D721Med (cell line): ENCODE measurements around the gene KDM1B.
"Not testable (repeated sequence)": the region's sequence is repeated elsewhere in the genome, so short reads cannot be mapped to it uniquely, and the experiment has no call there.

Experiments used
- DNase-seq: peaks from one replicate; pipeline ENCODE4 v3.0.0; 2011; ENCODE audit warnings: low spot score; ENCODE audit not compliant: insufficient read length
- FAIRE-seq: peaks from 2 replicates; lab custom pipeline; 2011; peaks lifted over from hg19 to GRCh38; lab: Jason Lieb, UNC
- CTCF ChIP-seq: IDR thresholded peaks from 2 replicates; pipeline ENCODE4 v1.5.1; 2012; ENCODE audit warnings: mild to moderate bottlenecking, control low read depth; ENCODE audit not compliant: insufficient read depth; ENCODE audit errors: missing control alignments

KDM1B gene

GRCh38 chr6:18213439-18213838 is 58.2 kb downstream of the KDM1B start:
- TF ChIP-seq CTCF = no peak
- DNase-seq (no peak), FAIRE-seq (no peak)

GRCh38 chr6:18214003-18214402 is 58.8 kb downstream of the KDM1B start:
- DNase-seq (no peak), FAIRE-seq (no peak)
- no peak for TF ChIP-seq CTCF

- FAIRE-seq = no peak
- DNase-seq = no peak
Observed at GRCh38 chr6:18215436-18215835, 60.2 kb downstream of the KDM1B start.

GRCh38 chr6:18216411-18216810 is 61.2 kb downstream of the KDM1B start:
- DNase-seq = no peak
- no peak for TF ChIP-seq CTCF
- FAIRE-seq = no peak

More at GRCh38 chr6:18215436-18215835, 60.2 kb downstream of the KDM1B start:
- no peak for TF ChIP-seq CTCF

- DNase-seq (no peak), FAIRE-seq (no peak)
- TF ChIP-seq CTCF = no peak
Observed at GRCh38 chr6:18218233-18218632, 63.0 kb downstream of the KDM1B start.

GRCh38 chr6:18219591-18219990 is 64.4 kb downstream of the KDM1B start:
- FAIRE-seq = no peak
- no peak for DNase-seq
- no peak for TF ChIP-seq CTCF

- FAIRE-seq = no peak
- no peak for DNase-seq
- TF ChIP-seq CTCF = no peak
Observed at GRCh38 chr6:18221288-18221615, 66.0 kb downstream of the KDM1B start.

GRCh38 chr6:18226451-18227105 is 71.4 kb downstream of the KDM1B start:
- not testable (repeated sequence) for DNase-seq, FAIRE-seq

GRCh38 chr6:18227166-18227565 is 71.9 kb downstream of the KDM1B start:
- not testable (repeated sequence) for DNase-seq, FAIRE-seq

- DNase-seq, FAIRE-seq: not testable (repeated sequence)
Observed at GRCh38 chr6:18228590-18228989, 73.4 kb downstream of the KDM1B start.

GRCh38 chr6:18231856-18232255 is 76.6 kb downstream of the KDM1B start:
- not testable (repeated sequence) for DNase-seq, FAIRE-seq
